Measurements from ENCODE around the gene EML4. TPM values are rescaled to one million over a fixed set of nuclear protein-coding genes. Genes with fewer than 3 reads are reported as not detected.

The EML4 gene
- polyA plus RNA-seq, 1 experiment = 19.1 TPM

DNA sequence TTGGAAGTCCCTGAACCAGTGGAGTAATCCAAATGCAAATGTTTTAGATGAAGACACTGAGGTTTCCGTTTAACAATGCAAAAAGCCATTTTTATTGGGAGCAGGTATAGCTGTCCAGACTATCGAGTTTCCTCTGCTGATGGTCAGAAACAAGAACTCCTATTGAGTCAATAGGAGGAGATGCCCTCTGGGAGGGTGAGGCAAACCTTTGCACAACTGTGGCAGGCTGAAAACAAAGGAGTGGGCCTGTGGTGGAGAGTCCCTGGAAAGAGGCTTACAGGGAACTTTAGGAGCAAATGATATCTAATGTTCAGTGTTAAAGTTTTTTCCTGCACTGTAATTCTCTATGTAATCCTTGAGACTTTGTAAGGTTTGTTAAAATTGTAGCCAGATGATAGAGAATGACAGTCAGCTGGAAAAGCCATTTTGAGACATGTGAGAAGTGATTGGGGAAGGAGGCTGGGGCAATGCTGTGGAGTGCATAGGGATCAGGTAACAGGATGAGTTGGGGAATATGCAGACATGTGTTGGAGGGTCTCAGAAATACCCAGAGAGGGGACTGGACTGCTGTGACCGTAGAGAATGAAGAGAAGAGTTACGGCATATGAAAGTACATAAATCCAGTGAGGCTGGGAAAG, 15.1 kb upstream of the EML4 start:
- TF ChIP-seq, protein P1, sequence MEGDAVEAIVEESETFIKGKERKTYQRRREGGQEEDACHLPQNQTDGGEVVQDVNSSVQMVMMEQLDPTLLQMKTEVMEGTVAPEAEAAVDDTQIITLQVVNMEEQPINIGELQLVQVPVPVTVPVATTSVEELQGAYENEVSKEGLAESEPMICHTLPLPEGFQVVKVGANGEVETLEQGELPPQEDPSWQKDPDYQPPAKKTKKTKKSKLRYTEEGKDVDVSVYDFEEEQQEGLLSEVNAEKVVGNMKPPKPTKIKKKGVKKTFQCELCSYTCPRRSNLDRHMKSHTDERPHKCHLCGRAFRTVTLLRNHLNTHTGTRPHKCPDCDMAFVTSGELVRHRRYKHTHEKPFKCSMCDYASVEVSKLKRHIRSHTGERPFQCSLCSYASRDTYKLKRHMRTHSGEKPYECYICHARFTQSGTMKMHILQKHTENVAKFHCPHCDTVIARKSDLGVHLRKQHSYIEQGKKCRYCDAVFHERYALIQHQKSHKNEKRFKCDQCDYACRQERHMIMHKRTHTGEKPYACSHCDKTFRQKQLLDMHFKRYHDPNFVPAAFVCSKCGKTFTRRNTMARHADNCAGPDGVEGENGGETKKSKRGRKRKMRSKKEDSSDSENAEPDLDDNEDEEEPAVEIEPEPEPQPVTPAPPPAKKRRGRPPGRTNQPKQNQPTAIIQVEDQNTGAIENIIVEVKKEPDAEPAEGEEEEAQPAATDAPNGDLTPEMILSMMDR (IDR thresholded peaks at IDR 0.05; ENCODE audit: insufficient read depth, low read depth, low read length) = no peak
- POLR2A ChIA-PET = no interaction called here
- Histone ChIP-seq H3K4me3 (ENCODE audit: low read depth, low read length) (no peak overlapping the region), H3K36me3 (ENCODE audit: control insufficient read depth, insufficient read depth, low read length) (no peaks in the 10 kb centered on the region), H3K27me3 (ENCODE audit: control insufficient read depth, insufficient read depth, low read length) (no peaks in the 10 kb centered on the region)
- CTCF ChIA-PET = interaction anchor here (1.0 kb wide), 1 partner anchor 9 kb away, joined by 6 read pairs; no protein-coding TSS in a partner anchor
- no peak for DNase-seq (ENCODE audit: low read depth)

DNA sequence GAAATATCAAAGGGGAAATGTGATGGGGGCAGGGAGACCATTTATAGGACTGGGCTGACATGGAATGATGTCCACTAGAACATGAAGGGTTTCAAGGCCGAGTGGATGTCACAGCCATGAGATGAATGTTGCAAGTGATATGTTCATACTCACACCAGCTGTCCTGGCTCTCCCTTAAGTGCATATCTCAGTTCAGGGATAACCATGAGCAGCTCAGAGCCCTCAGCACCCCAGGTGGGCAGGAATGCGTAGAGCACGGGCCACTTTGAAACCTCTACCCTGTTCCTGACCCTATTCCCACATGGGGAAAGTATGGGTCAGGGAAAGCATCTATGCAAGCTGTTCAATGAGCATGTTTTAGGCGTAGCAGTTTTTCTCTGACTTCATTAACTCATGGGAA, 12.4 kb upstream of the EML4 start:
- POLR2A ChIA-PET = no interaction called here
- H3K4me3 ChIP-seq (ENCODE audit: low read depth, low read length) = no peak overlapping the region
- CTCF ChIA-PET = interaction anchor here (0.6 kb wide), 1 partner anchor 72 kb away, joined by 3 read pairs; no protein-coding TSS in a partner anchor
- TF ChIP-seq, protein P1 (IDR thresholded peaks at IDR 0.05; ENCODE audit: insufficient read depth, low read depth, low read length) = no peak
- no peaks in the 10 kb centered on the region for H3K36me3 ChIP-seq (ENCODE audit: control insufficient read depth, insufficient read depth, low read length)
- H3K27me3 ChIP-seq (ENCODE audit: control insufficient read depth, insufficient read depth, low read length) = no peaks in the 10 kb centered on the region
- DNase-seq (ENCODE audit: low read depth) = no peak

DNA sequence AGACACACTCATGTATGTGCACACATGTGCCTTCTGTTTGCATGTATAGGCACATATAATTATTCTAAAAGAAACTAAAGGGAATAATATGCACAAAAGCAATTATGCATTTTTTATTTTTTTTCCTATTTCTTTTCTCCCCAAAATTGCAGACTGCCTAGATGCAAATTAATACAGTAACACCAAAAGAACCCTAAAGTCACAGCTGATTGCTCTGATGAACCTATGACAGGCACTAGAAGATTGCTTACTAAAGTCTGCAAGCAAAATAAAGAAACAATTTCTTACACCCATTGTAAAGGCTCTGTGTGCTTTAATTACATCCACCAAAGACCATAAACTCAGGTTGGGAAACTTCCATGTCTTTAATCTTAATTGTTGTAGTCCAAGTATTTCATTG, 7.7 kb upstream of the EML4 start:
- Histone ChIP-seq H3K27me3 (ENCODE audit: control insufficient read depth, insufficient read depth, low read length) (no peaks in the 10 kb centered on the region), H3K4me3 (ENCODE audit: low read depth, low read length) (no peak overlapping the region), H3K36me3 (ENCODE audit: control insufficient read depth, insufficient read depth, low read length) (no peaks in the 10 kb centered on the region)
- ChIA-PET POLR2A (no interaction called here), CTCF (no interaction called here)
- TF ChIP-seq, protein P1 (IDR thresholded peaks at IDR 0.05; ENCODE audit: insufficient read depth, low read depth, low read length) = no peak
- no peak for DNase-seq (ENCODE audit: low read depth)

DNA sequence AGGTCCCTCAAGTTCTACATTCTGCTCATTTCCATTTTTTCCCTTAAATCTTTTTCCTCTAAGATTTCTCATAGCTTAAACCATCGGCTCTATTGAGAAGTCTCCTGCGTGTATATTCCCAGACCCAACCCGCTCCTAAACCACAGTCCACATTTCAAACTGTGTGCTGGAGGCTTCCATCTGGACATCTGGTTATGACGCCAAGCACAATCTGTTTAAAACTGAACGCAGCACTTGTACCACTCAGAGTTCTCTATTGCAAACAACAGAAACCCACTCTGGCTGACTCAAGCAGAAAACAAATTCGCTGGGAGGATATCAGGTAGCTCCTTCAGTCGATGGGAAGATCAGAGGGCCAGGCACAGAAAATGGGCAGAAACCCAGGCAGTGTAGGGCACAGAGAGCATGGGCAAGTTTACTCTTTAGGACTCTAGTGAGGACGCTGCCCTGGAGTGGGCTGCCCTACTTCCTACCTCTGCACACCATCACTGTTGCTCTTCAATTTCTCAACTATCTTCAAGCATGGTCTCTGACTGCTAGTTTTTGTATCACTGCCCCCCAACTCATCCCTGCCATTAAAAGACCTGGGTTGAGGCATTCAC, 5.6 kb upstream of the EML4 start:
- Histone ChIP-seq H3K4me3 (ENCODE audit: low read depth, low read length) (no peak overlapping the region), H3K27me3 (ENCODE audit: control insufficient read depth, insufficient read depth, low read length) (no peaks in the 10 kb centered on the region), H3K36me3 (ENCODE audit: control insufficient read depth, insufficient read depth, low read length) (no peaks in the 10 kb centered on the region)
- ChIA-PET CTCF (interaction anchor here (0.6 to 1.2 kb wide), 2 partner anchors 10 to 35 kb away, joined by 3 to 6 read pairs; no protein-coding TSS in a partner anchor), POLR2A (no interaction called here)
- no peak for DNase-seq (ENCODE audit: low read depth)
- TF ChIP-seq, protein P1 (IDR thresholded peaks at IDR 0.05; ENCODE audit: insufficient read depth, low read depth, low read length) = no peak

DNA sequence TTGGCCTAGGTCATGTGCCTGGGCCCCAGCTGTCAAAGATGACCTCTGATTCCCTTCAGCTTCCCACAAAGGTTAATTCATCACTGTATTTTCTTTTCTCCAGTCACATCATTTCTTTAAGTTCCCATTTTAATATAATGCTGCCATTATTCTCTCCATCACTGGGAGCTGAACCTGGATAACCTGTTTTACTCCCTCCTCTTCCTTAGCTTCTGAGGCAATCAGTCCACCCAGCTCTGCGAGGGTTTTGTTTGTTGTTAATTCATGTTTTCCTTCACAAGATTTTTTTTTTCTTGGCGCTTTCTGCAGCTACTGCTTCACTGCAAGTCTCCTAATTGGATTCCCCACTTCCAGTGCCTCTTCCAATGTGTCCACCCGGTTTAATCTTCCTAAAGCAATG, 5.1 kb upstream of the EML4 start:
- H3K27me3 ChIP-seq (ENCODE audit: control insufficient read depth, insufficient read depth, low read length) = no peaks in the 10 kb centered on the region
- DNase-seq (ENCODE audit: low read depth) = no peak
- ChIA-PET CTCF (interaction anchor here (1.2 kb wide), 1 partner anchor 10 kb away, joined by 6 read pairs; no protein-coding TSS in a partner anchor), POLR2A (no interaction called here)
- H3K4me3 ChIP-seq (ENCODE audit: low read depth, low read length) = no peak overlapping the region
- H3K36me3 ChIP-seq (ENCODE audit: control insufficient read depth, insufficient read depth, low read length) = no peaks in the 10 kb centered on the region
- TF ChIP-seq, protein P1 (IDR thresholded peaks at IDR 0.05; ENCODE audit: insufficient read depth, low read depth, low read length) = no peak

Measured in BJ (cell line).